LHCN-M2 (cell line): ENCODE data around the gene PIP5KL1. TPM values are rescaled to one million over a fixed set of nuclear protein-coding genes. Genes with fewer than 3 reads are reported as not detected.

Experiments used
- DNase-seq: peaks from one replicate; pipeline ENCODE4 v3.0.0-alpha.2; 2012; ENCODE audit warnings: low read depth
- total RNA-seq: library from RNA; depleted of rRNA; stranded (reverse); fragments of >200 nt; gene quantifications from 2 replicates; pipeline ENCODE4 v1.2.3, GENCODE V29; 2014

The PIP5KL1 gene
- total RNA-seq, 1 experiment from 2014 or later = 2.6 TPM

GRCh38 chr9:127915801-127916719 is 14.5 kb downstream of the PIP5KL1 start:
- DNase-seq = peak; percentile 53

- DNase-seq = no peak
Measured at GRCh38 chr9:127915325-127915752, 15.2 kb downstream of the PIP5KL1 start.

DNA sequence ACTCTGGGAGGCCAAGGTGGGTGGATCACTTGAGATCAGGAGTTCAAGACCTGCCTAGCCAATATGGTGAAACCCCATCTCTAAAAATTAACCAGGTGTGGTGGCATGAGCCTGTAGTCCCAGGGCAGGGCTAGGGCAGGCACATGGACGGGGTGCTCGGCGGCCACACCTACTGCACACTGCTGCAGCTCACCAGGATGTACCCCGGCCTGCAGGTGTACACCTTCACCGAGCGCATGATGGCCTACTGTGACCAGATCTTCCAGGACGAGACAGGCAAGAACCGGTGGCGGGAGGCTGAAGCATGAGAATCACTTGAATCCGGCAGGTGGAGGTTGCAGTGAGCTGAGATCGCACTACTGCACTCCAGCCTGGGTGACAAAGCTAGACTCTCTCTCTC is 16.9 kb downstream of the PIP5KL1 start:
- no peak for DNase-seq

DNA sequence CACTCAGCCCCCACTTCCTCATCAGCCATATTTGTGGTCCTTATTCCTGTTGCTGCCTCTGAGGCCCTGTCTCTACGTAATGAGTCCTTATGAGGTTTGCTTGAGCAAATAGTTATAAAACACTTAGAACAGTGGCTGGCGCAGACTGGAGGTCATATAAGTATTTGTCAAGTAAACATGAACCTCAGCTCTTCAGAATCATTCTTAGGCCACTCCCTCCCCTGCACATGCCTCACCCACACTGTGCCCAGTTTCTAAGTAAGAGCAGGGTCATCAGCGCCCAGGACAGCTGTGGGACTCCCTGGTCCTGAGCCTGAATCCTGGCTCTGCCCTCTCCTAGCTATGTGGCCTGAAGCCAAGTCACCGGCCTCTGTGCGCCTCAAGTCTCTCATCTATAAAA is 17.7 kb downstream of the PIP5KL1 start:
- no peak for DNase-seq

DNA sequence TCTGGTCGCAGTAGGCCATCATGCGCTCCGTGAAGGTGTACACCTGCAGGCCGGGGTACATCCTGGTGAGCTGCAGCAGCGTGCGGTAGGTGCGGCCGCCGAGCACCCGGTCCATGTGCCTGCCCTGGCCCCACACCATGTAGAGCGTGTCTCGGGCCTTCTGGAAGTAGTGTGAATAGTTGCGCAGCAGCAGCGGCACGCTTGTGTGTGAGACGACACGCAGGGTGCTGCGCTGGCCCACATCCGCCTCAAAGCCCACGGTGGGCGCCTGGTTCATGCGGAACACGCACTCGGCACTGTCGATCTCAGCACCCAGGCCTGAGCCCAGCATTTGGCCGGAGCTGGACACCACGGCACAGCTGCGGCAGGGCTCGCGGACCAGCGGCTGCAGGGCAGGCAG is 18.3 kb downstream of the PIP5KL1 start:
- no peak for DNase-seq

DNA sequence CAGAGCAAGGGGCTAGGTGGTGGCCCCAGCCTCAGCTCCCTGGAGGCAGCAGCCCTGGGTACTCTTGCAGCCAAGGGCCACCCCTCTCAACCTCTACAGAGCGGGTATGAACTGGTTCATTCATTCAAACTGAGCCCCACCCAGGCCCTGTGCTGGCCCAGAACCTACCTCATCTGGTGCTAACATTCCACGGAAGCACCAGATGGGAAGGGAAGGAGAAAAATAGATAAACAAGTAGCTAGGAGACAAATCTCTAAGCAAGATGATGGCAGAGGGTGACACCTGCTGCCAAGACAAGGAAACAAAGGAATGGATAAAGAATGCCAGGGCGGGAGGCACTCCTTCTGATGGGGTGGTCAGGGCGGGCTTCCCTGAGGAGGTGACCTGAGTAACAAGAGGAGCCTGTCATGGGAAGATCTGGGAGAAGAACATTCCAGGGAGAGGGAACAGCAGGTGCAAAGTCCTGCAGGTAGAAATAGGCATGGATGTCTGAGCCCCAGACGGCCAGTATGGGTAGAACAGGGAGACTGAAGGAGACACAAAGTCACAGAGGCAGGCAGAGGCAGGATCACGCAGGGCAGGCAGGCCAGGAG is 19.9 kb downstream of the PIP5KL1 start:
- peak; percentile 52 for DNase-seq

DNA sequence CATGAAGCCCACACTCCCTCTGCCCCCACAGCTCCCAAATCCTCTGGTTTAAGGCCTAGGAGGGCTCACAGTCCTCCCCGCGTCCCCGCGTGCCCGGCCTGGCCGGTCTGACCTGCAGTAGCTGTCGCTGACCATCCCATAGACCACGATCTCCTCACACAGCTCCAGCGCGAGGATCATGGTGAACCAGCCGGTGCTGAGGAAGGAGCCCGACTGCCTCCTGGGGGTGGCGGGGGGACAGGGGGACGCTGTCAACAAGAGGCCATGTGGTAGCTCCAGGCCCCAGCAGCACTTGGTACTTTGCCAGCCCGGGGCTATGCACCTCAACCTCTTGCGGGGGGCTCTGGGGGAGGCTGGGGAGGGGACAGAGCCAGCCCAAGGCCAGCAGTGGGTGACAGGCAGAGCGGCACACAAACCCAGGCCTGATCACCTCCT is 20.7 kb downstream of the PIP5KL1 start:
- no peak for DNase-seq

DNA sequence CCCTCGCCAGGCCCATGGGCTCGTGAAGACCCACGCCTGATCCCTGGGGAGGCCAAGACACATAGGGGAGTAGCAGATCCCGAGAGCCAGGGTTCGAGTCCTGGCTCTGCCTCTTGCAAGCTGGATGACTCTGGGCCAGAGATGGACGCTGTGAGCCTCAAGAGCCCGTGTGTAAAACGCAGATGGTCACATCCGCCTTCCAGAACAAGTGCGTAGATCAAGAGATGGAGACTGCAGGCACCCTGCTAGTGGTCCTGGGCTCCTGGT is 22.0 kb downstream of the PIP5KL1 start:
- DNase-seq = no peak

DNA sequence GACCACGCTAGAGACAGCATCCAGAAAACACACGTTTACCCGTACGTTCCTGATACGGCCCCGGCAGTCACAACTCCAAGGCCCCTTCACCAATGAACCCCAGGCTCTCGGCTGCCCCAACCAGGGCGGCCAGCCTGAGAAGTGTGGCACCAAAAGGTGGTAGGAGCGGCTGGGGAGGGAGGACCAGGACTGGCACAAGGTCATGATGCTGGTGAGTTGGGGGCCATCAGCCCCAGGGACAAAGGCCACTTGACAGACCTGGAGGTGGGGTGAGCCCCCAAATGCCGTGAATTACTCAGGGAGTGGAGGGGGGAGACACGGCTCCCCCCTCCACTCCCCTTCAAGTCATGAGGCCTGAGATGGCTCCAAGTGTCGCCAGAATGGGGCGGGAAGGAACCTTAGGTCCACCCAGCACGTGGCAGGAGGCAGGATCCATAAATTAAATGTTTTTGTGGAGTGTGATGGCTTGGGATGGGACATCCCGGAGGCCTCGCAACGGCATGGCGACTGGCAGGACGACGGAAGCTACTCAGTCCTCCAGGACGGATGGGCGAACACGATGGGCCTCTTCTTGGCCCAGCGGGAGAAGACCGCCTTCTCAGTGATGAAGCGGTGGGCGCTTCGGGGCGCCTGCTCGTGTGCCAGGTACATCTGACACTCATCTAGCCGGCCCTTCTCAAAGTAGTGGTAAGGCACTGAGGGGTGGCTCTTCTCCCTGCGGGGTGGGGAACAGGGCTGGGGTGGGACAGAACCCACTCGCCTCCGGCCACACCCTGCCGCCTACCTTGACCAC is 22.5 kb downstream of the PIP5KL1 start:
- DNase-seq = no peak

DNA sequence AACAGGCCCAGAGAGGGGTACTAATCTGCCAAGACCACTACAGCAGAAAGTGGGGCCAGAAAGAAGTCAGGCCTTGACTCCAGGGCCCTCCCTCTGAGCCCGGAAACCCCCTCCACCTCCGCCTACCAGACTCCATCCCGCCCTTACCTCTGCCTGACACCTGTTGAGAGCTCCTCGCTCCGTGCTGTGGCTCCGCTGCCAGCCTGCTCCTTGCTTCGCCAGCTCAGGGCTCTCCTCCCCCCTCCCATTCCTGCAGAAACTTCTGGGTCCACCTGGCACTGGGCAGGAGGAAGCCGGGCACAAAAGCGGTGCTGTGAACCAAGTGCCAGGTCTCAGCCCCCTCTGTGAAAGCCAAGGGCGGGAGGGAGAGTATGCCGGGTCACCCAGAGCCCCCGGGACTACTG is 24.8 kb downstream of the PIP5KL1 start:
- DNase-seq = no peak

- no peak for DNase-seq
Measured at GRCh38 chr9:127905004-127905728, 25.4 kb downstream of the PIP5KL1 start.

- DNase-seq = no peak
Measured at GRCh38 chr9:127904561-127905003, 26.0 kb downstream of the PIP5KL1 start.

DNA sequence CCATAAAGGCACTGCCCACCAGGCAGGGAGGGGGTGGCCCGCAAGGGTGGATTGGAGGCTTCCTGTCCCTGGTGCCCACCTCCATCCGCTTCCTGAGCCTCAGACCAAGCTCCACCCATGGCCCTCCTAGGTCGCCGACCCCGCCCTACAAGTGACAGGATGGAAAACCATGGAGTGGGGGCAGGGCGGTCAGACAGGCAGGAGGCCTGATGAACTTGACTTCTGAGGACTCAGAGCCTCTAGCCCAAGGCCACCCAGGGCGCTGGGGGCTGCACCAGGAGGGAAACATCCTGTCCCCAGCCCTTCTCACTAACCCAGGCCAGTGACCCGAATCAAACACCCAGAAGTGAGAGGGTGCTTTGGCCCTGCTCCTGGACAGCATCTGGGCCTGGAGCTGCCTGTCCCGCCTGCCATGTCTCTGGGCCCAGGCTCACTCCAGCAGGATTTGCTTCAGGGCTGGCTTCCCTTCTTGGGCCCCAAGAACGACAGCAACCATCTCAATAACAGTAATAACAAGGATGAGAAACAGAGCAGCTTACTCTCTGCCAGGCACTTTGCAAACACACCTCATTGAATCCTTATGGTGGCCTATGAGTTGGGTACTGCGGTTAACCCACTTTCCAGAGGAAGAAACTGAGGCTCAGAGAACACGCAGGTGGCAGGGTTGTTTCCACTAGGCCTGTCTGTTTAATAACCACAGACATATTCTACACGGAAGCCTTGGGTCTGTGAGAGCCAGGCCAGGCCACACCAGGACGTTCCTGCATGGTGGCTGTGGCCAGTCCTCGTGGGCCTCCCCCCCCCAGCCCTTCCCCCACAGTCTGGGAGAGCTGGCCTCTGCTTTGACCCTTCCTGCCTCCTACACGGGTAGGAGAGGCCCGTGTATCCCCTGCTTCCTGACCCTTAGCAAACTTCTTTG is 26.8 kb downstream of the PIP5KL1 start:
- no peak for DNase-seq

- peak; percentile 72 for DNase-seq
Measured at GRCh38 chr9:127899128-127899943, 31.2 kb downstream of the PIP5KL1 start, which contains the start of gene ST6GALNAC6. Gene ST6GALNAC6, minus strand, starts transcription at chr9:127899603. Its CDS starts 1,622 bp downstream, at chr9:127897981.

DNA sequence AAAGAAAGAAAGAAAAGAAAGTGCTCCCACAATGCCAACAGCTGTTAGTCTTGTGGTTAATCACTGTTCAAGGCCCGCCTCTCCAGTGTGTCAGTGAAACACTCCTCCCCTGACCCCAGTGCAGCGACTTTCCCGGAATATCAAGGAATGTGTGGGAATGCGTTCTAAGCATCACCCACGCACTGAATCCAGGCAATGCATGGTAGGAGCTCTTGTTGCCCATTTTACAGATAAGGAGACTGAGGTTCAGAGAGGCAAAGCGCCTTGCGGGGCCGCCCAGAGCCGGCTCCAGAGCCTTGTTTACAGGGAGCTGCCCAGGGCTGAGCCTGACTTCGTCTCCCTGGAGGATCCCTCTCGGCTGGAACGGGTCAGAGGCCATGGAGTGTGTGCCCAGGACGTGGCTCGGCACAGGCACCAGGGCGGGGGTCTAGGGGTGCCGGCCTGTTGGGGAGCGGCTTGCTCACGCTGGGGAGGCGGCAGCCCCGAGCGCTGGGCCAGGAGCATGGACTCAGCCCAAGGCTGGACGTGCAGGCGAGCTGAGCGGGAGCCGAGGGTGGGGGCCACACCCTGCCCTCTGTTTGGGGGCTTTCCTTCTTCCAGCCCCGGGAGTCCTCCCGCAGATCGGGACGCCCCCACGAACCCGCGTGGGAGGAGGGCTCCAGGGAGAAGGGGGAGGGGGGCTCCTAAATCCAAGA is 32.0 kb downstream of the PIP5KL1 start:
- peak; percentile 94 for DNase-seq

GRCh38 chr9:127897193-127897692 is 33.3 kb downstream of the PIP5KL1 start:
- DNase-seq = peak; percentile 54

DNA sequence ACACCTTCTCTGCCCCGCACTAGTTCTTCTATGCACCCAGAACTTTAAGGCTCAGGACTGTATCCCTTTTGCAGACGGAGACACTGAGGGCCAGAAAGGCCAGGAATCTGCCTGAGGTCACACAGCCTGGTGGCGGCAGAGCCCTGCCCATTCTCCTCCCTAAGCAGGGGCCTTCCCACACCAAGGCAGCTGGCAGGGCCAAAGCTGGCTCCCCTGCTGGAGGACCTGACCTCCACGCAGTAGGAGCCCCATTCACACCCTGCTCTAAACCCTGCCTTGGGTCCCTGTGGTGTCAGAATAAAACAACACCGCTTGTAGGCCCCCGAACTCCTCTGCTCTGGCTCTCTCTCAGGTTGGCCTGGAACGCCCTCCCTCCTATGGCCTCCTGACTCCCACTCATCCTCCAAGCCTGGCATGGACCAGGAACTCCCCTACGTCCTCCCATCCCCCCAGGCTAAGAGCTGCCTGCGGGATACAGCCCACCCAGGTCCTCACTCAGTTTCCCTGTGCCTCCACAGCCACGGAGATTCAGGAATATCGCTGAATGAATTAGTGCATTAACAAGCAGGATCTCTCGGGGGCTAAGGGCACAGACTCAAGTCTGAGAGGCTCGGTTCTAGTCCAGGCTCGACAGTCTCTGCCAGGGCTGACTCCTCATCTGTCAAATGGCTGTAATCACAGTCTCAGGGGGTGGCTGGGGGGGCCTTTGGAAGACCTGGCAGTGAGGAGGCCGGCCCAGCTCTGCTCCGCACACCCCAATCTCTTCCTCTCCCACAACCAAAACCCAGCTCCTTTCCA is 34.0 kb downstream of the PIP5KL1 start:
- no peak for DNase-seq

DNA sequence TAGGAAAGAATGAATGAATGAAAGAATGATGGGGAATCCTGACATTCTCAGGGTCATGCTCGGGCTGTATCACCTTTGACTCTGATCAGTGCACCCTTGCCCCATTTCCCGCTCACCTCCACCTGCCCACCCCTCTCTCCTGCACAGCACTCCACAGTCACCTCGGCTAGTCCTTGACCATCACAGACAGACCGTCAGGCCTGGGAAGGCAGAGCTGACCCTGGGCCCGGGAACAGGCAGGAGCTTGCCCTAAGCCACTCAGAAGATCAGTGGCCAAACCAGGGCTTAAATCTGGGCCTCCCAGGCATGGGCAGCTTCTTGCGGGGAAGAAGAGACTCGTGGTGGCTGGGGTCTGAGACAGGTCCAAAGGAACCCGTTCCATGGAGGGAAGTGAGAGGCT is 34.8 kb downstream of the PIP5KL1 start:
- DNase-seq = no peak
